ENCODE data around the gene DYNLT3. TPM values are rescaled to one million over a fixed set of nuclear protein-coding genes. Genes with fewer than 3 reads are reported as not detected.

DYNLT3 gene
- total RNA-seq, 1 experiment from 2014 or later = 69.7 TPM

Small RNA genes within 50 kb of the gene (small RNA-seq; reads per million reads assigned to genes)
- gene RNU6-49P = 0 reads per million in 2 experiments

Other genes starting within 250 kb of the DYNLT3 start
- 0.61 and 0.62 TPM in 2 replicates for gene XK, start 161.8 kb downstream of the DYNLT3 start, total RNA-seq (2014; rRNA removed; shearing (Covaris generic))
- not detected in 2 replicates for gene CYBB, start 67.5 kb downstream of the DYNLT3 start, total RNA-seq (2014; rRNA removed; shearing (Covaris generic))
- 0.05 and 0.17 TPM in 2 replicates for gene SYTL5, start 159.0 kb upstream of the DYNLT3 start, total RNA-seq (2014; rRNA removed; shearing (Covaris generic))

Measured in NCI-H460 (cell line).